A172 (cell line): ENCODE measurements around the gene PCDHA13. TPM values are rescaled to one million over a fixed set of nuclear protein-coding genes. Genes with fewer than 3 reads are reported as not detected.
"Not testable (repeated sequence)": the region's sequence is repeated elsewhere in the genome, so short reads cannot be mapped to it uniquely, and the experiment has no call there.

Experiments
- DNase-seq: peaks from one replicate; pipeline ENCODE4 v3.0.0-alpha.2; 2015; ENCODE audit warnings: low spot score
- total RNA-seq: library from RNA; depleted of rRNA; stranded (reverse); fragments of >200 nt; shearing (Covaris generic); gene quantifications from 2 replicates; pipeline ENCODE4 v1.2.3, GENCODE V29; 2014; rRNA removed

The PCDHA13 gene, protein sequence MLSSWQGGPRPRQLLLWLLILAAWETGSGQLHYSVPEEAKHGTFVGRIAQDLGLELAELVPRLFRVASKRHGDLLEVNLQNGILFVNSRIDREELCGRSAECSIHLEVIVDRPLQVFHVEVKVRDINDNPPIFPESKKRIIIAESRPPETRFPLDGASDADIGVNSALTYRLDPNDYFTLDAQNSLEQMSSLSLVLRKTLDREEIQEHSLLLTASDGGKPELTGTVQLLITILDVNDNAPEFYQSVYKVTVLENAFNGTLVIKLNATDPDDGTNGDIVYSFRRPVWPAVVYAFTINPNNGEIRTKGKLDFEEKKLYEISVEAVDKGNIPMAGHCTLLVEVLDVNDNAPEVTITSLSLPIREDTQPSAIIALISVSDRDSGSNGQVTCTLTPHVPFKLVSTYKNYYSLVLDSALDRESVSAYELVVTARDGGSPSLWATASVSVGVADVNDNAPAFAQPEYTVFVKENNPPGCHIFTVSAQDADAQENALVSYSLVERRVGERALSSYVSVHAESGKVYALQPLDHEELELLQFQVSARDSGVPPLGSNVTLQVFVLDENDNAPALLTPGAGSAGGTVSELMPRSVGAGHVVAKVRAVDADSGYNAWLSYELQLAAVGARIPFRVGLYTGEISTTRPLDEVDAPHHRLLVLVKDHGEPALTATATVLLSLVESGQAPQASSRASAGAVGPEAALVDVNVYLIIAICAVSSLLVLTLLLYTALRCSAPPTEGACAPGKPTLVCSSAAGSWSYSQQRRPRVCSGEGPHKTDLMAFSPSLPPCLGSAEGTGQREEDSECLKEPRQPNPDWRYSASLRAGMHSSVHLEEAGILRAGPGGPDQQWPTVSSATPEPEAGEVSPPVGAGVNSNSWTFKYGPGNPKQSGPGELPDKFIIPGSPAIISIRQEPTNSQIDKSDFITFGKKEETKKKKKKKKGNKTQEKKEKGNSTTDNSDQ
- 0.26 TPM in 1 of 2 replicates, not detected in the other for total RNA-seq

DNA sequence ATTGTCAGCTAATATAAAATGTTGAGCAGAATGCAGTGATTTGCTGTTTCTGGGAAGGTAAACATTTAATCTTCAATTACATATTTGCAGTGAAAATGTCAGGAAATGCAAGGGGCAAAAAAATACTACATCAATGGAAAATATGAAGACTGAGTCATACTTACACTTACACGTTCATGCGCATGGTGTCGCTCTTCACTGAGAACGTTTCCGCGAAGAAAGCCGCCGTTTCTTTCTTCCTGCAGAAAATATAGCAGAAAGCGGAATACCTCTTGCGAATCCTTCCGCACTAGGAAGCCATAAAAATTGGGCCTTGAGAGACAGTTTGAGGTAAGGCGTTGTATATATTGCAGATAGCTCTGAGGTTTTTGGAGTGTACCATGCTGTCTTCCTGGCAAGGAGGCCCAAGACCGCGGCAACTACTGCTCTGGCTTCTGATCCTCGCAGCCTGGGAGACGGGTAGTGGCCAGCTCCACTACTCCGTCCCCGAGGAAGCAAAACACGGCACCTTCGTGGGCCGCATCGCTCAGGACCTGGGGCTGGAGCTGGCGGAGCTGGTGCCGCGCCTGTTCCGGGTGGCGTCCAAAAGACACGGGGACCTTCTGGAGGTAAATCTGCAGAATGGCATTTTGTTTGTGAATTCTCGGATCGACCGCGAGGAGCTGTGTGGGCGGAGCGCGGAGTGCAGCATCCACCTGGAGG, at the start of gene PCDHA13:
PCDHA13 (plus strand) TSS at position 236 of the 702 bp plus-strand sequence; CDS start at position 381, 145 bp downstream.
- DNase-seq, result no peak

DNA sequence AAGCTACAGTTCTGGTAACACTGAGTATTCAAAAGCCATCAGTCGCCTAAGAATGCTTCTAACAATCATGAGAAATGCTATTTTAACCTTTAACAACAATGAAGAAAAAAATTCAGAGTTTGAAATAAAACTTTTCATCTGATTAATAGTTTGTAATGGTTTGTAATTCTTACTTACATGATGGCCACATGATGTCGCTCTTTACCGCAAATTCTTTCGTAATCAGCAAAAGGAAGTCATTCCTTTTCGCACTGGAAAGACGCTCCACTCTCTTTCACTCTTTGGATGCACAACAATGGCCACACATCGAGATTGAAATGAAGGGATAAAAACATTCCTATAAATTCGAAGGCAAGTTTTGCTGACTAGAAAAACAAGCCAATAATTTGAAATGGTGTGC, 47.9 kb upstream of the PCDHA13 start, which contains the start of gene PCDHA7:
PCDHA7 (plus strand) TSS at position 277 of the 400 bp plus-strand sequence; CDS start at position 392, 115 bp downstream.
- DNase-seq, result peak; percentile 8

DNA sequence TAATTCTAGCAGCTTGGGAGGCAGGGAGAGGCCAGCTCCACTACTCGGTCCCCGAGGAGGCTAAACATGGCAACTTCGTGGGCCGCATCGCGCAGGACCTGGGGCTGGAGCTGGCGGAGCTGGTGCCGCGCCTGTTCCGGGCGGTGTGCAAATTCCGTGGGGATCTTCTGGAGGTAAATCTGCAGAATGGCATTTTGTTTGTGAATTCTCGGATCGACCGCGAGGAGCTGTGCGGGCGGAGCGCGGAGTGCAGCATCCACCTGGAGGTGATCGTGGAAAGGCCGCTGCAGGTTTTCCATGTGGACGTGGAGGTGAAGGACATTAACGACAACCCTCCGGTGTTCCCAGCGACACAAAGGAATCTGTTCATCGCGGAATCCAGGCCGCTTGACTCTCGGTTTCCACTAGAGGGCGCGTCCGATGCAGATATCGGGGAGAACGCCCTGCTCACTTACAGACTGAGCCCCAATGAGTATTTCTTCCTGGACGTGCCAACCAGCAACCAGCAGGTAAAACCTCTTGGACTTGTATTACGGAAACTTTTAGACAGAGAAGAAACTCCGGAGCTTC, 47.4 kb upstream of the PCDHA13 start:
- DNase-seq, result not testable (repeated sequence)

DNA sequence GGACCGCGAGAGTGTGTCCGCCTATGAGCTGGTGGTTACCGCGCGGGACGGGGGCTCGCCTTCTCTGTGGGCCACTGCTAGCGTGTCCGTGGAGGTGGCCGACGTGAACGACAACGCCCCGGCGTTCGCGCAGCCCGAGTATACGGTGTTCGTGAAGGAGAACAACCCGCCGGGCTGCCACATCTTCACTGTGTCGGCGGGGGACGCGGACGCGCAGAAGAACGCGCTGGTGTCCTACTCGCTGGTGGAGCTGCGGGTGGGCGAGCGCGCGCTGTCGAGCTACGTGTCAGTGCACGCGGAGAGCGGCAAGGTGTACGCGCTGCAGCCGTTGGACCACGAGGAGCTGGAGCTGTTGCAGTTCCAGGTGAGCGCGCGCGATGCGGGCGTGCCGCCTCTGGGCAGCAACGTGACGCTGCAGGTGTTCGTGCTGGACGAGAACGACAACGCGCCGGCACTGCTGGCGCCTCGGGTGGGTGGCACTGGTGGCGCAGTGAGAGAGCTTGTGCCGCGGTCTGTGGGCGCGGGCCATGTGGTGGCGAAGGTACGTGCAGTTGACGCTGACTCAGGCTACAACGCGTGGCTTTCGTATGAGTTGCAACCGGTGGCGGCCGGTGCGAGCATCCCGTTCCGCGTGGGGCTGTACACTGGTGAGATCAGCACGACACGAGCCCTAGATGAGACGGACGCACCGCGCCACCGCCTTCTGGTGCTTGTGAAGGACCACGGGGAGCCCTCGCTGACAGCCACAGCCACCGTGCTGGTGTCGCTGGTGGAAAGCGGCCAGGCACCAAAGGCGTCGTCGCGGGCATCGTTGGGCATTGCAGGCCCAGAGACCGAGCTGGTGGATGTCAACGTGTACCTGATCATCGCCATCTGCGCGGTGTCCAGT, 46.1 kb upstream of the PCDHA13 start:
- DNase-seq, result no peak

DNA sequence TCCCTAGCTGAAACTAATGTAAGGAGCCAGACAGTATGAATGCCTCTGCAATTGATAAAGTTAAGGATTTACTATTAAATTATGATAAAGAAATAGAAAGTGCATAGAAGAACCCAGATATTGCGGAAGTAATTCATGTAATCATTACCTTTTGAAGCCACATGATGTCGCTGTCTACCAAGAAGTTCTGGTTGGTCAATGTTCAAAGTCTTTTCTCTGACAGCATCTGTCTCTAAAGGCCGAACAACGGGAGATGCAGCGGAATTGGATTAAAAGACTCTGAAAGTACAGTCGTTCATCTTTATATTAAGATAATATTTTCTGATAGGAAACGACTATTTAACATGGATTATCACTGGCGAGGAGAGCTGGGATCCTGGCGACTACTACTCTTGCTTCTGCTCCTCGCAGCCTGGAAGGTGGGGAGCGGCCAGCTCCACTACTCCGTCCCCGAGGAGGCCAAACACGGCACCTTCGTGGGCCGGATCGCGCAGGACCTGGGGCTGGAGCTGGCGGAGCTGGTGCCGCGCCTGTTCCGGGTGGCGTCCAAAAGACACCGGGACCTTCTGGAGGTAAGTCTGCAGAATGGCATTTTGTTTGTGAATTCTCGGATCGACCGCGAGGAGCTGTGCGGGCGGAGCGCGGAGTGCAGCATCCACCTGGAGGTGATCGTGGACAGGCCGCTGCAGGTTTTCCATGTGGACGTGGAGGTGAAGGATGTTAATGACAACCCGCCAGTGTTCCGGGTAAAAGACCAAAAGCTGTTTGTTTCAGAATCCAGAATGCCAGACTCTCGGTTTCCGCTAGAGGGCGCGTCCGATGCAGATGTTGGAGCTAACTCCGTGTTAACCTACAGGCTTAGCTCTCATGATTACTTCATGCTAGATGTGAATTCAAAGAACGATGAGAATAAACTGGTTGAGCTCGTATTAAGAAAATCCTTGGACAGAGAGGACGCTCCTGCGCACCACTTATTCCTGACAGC, 40.7 kb upstream of the PCDHA13 start, which contains the start of gene PCDHA8:
PCDHA8 (plus strand) TSS at position 210 of the 985 bp plus-strand sequence; CDS start at position 345, 135 bp downstream.
- DNase-seq, result peak; percentile 37

DNA sequence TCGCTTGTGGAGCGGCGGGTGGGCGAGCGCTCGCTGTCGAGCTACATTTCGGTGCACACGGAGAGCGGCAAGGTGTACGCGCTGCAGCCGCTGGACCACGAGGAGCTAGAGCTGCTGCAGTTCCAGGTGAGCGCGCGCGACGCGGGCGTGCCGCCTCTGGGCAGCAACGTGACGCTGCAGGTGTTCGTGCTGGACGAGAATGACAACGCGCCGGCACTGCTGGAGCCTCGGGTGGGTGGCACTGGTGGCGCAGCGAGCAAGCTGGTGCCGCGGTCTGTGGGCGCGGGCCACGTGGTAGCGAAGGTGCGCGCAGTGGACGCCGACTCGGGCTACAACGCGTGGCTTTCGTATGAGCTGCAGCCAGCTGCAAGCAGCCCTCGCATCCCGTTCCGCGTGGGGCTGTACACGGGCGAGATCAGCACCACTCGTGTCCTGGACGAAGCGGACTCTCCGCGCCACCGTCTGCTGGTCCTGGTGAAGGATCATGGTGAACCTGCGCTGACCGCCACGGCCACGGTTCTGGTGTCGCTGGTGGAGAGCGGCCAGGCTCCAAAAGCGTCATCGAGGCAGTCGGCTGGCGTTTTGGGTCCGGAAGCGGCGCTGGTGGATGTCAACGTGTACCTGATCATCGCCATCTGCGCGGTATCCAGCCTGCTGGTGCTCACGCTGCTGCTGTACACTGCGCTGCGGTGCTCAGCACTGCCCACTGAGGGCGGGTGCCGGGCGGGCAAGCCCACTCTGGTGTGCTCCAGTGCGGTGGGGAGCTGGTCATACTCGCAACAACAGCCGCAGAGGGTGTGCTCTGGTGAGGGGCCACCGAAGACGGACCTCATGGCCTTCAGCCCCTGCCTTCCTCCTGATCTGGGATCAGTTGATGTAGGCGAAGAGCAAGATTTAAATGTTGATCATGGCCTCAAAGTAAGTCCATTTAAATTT, 38.9 kb upstream of the PCDHA13 start:
- no peak for DNase-seq

DNA sequence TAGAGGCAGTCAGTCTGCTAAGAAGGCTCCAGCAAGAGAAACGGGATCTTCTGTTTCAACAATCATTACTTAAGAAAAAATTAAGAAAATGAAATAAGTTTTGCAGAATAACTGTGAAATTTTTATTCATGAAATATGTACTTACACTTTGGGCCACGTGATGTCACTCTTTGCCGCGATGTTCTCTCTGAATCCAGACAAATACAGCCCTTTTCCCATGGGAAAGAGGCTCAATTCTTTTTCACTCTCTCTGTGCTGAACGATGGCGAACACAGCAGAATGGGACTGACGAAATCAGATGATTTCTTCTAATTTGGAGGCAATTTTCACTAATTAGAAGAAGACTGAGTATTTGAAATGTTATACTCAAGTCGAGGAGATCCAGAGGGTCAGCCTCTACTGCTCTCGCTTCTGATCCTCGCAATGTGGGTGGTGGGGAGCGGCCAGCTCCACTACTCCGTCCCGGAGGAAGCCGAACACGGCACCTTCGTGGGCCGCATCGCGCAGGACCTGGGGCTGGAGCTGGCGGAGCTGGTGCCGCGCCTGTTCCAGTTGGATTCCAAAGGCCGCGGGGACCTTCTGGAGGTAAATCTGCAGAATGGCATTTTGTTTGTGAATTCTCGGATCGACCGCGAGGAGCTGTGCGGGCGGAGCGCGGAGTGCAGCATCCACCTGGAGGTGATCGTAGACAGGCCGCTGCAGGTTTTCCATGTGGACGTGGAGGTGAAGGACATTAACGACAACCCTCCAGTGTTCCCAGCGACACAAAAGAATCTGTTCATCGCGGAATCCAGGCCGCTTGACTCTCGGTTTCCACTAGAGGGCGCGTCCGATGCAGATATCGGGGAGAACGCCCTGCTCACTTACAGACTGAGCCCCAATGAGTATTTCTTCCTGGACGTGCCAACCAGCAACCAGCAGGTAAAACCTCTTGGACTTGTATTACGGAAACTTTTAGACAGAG, 33.5 kb upstream of the PCDHA13 start, which contains the start of gene PCDHA9:
PCDHA9 (plus strand) TSS at position 244 of the 964 bp plus-strand sequence; CDS start at position 358, 114 bp downstream.
- DNase-seq, result not testable (repeated sequence)

DNA sequence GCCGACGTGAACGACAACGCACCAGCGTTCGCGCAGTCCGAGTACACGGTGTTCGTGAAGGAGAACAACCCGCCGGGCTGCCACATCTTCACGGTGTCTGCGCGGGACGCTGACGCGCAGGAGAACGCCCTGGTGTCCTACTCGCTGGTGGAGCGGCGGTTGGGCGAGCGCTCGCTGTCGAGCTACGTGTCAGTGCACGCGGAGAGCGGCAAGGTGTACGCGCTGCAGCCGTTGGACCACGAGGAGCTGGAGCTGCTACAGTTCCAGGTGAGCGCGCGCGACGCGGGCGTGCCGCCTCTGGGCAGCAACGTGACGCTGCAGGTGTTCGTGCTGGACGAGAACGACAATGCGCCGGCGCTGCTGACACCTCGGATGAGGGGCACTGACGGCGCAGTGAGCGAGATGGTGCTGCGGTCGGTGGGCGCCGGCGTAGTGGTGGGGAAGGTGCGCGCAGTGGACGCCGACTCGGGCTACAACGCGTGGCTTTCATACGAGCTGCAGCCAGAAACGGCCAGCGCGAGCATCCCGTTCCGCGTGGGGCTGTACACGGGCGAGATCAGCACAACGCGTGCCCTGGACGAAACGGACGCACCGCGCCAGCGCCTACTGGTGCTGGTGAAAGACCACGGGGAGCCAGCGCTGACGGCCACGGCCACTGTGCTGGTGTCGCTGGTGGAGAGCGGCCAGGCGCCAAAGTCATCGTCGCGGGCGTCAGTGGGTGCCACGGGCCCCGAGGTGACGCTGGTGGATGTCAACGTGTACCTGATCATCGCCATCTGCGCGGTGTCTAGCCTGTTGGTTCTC, 31.9 kb upstream of the PCDHA13 start:
- not testable (repeated sequence) for DNase-seq

DNA sequence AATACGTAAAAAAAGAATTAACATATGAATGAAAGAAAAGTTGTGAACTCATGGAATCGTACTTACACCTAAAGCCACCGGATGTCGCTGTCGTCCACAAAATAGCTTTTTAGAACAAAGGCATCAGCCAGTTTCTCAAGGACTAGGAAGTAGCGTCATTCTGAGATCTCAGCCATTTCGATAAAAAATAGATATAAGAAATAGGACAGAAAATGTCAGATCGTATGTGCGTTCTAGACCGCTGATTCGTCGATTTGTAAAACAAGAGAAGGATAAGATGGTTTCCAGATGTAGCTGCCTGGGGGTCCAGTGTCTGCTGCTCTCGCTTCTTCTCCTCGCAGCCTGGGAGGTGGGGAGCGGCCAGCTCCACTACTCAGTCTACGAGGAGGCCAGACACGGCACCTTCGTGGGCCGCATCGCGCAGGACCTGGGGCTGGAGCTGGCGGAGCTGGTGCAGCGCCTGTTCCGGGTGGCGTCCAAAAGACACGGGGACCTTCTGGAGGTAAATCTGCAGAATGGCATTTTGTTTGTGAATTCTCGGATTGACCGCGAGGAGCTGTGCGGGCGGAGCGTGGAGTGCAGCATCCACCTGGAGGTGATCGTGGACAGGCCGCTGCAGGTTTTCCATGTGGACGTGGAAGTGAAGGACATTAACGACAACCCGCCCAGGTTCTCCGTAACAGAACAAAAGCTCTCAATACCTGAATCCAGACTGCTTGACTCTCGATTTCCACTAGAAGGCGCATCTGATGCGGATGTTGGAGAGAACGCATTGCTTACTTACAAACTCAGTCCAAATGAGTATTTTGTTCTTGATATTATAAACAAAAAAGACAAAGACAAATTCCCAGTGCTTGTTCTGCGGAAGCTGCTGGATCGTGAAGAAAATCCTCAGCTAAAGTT, 25.9 kb upstream of the PCDHA13 start, which contains the start of gene PCDHA10:
PCDHA10 (plus strand) TSS at position 126 of the 903 bp plus-strand sequence; CDS start at position 278, 152 bp downstream.
- no peak for DNase-seq

DNA sequence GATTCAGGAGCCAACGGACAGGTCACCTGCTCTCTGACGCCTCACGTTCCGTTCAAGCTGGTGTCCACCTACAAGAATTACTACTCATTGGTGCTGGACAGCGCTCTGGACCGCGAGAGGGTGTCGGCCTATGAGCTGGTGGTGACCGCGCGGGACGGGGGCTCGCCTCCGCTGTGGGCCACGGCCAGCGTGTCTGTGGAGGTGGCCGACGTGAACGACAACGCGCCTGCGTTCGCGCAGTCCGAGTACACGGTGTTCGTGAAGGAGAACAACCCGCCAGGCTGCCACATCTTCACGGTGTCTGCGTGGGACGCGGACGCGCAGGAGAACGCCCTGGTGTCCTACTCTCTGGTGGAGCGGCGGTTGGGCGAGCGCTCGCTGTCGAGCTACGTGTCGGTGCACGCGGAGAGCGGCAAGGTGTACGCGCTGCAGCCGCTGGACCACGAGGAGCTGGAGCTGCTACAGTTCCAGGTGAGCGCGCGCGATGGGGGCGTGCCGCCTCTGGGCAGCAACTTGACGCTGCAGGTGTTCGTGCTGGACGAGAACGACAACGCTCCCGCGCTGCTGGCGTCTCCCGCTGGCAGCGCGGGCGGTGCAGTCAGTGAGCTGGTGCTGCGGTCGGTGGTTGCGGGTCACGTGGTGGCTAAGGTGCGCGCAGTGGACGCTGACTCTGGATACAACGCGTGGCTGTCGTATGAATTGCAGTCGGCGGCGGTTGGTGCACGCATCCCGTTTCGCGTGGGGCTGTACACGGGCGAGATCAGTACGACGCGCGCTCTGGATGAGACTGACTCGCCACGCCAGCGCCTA, 24.5 kb upstream of the PCDHA13 start:
- no peak for DNase-seq

DNA sequence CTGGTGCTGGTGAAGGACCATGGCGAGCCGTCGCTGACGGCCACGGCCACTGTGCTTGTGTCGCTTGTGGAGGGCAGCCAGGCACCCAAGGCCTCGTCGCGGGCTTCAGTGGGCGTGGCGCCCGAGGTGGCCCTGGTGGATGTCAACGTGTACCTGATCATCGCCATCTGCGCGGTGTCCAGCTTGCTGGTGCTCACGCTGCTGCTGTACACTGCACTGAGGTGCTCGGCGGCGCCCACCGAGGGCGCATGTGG, 24.0 kb upstream of the PCDHA13 start:
- DNase-seq, result no peak

DNA sequence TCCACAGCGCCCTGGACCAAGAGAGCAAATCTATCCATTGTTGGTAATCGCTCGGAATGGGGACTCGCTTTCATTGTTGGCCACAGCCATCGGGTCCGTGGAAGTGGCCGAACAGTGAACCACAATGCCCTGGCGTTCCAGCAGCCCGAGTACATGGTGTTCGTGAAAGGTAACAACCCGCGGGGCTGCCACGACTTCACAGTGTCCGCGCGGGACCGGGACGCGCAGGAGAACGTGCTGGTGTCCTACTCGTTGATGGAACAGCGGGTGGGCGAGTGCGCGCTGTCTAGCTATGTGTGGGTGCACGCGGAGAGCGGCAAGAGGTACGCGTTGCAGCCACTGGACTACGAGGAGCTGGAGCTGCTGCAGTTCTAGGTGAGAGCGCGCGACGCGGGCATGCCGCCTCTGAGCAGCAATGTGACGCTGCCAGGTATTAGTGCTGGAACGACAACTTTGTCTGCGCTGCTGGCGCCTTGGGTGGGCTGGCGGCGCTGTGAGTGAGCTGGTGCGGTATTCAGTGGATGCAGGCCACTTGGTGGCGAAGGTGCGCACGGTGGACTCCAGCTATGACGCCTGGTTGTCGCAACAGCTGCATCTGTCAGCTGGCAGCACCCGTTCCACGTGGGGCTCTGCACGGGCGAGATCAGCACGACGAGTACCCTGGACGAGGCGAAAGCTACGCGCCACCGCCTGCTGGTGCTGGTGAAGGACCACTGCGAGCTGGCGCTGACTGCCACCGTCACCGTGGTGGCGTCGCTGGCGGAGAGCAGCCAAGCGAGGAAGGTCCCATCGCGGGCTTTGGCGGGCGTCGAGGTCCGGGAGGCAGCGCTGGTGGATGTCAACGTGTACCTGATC, 19.3 kb upstream of the PCDHA13 start:
- DNase-seq, result no peak
